ENCODE results near the gene VAV2. TPM values are rescaled to one million over a fixed set of nuclear protein-coding genes. Genes with fewer than 3 reads are reported as not detected.

VAV2 gene
- polyA plus RNA-seq, 2 of the 4 experiments (the other 2 are of a cell fraction), result 9.8 to 21.4 TPM

GRCh38 chr9:133857639-133858038 lies 134.5 kb downstream of the VAV2 start (continued):
- TF ChIP-seq REST (IDR thresholded peaks at IDR 0.05) (no peak), CHD4 (IDR thresholded peaks at IDR 0.05; ENCODE audit: borderline replicate concordance) (no peak), ZC3H11A (IDR thresholded peaks at IDR 0.05) (no peak), BCL3 (IDR thresholded peaks at IDR 0.05) (no peak), HMGXB4 (CRISPR knock-in tag; IDR thresholded peaks at IDR 0.05; ENCODE audit: borderline replicate concordance) (no peak)

GRCh38 chr9:133856798-133857197 lies 135.3 kb downstream of the VAV2 start:
- 94% methylated on average over 12 of the region's 12 CpGs for WGBS (ENCODE audit: missing lambda C conversion rate)
- Histone ChIP-seq H3K4me2 (no peak overlapping the region), H3K9me3 (no peaks in the 10 kb centered on the region), H3K4me3 (no peak overlapping the region), H3K4me1 (peaks cover 10% of the 10 kb centered on the region; the same call in 1 of the 3 replicates), H3K27ac (no peak overlapping the region)
- ChIA-PET CTCF (interaction anchor here (0.8 to 1.5 kb wide), 2 partner anchors 16 to 64 kb away, joined by 3 read pairs; no protein-coding TSS in a partner anchor), POLR2A (no interaction called here)
- TF ChIP-seq FOSB (CRISPR knock-in tag; IDR thresholded peaks at IDR 0.05), result no peak
- no peak for TF ChIP-seq MYC (IDR thresholded peaks at IDR 0.05; ENCODE audit: borderline replicate concordance, low read length)
- TF ChIP-seq SREBF2 (IDR thresholded peaks at IDR 0.05), result no peak
- TF ChIP-seq ESRRA (IDR thresholded peaks at IDR 0.05; ENCODE audit: borderline replicate concordance, low read length), result no peak
- TF ChIP-seq REST (IDR thresholded peaks at IDR 0.05), result no peak
- TF ChIP-seq RFX5 (IDR thresholded peaks at IDR 0.05), result no peak
- no peak for TF ChIP-seq PBX3 (IDR thresholded peaks at IDR 0.05)
- no peak for TF ChIP-seq EHF (CRISPR knock-in tag; IDR thresholded peaks at IDR 0.05)
- no peak for TF ChIP-seq HOXB13 (CRISPR knock-in tag; IDR thresholded peaks at IDR 0.05; ENCODE audit: low read depth)
- TF ChIP-seq ZSCAN20 (CRISPR knock-in tag; IDR thresholded peaks at IDR 0.05), result no peak
- TF ChIP-seq E2F6 (IDR thresholded peaks at IDR 0.05; ENCODE audit: borderline replicate concordance, low read depth), result no peak
- TF ChIP-seq MAZ (IDR thresholded peaks at IDR 0.05; ENCODE audit: borderline replicate concordance, low read depth, low read length), result no peak
- TF ChIP-seq GATA3 (IDR thresholded peaks at IDR 0.05; ENCODE audit: borderline replicate concordance), result no peak
- TF ChIP-seq HOXA7 (CRISPR knock-in tag; IDR thresholded peaks at IDR 0.05), result no peak
- FAIRE-seq (no peak), ATAC-seq (no peak), DNase-seq (ENCODE audit: low read depth in 1 of 2, low spot score in 1 of 2) (no peak)

Measured in A549 (cell line).